Stimulated activated CD4-positive, alpha-beta T cell treated with anti-CD3 and anti-CD28 coated beads, Interleukin-2, amount 100 ng/mL, for 48 hours (primary cell): Measurements from ENCODE around the gene GDF11.

Experiments
- DNase-seq, 2 donors: peaks; one replicate each; pipeline ENCODE4 v3.0.0-alpha.2; 2020

The GDF11 gene

GRCh38 chr12:55724226-55724939, 18.5 kb upstream of the GDF11 start:
- DNase-seq: peak; percentile 52 to 58

GRCh38 chr12:55724940-55725309, 18.0 kb upstream of the GDF11 start:
- DNase-seq: no peak

DNA sequence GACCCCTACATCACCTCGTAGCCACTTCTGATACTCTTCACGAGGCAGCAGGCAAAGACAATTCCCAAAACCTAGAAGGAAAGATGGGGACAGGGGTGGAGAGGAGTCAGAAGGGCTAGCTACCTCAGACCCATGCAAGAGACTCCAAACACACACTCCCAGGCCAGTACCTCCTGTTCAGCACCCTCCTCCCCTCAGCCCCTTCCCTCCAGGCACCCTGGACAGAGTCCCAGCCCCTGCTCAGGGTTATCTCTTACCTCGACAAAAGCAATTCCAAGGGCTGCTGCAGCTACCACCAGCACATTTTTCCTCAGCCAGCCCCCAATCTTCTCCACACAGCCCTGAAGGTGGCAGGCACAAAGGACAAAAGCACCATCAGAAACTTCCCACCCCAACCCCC, 17.4 kb upstream of the GDF11 start:
- DNase-seq: no peak

DNA sequence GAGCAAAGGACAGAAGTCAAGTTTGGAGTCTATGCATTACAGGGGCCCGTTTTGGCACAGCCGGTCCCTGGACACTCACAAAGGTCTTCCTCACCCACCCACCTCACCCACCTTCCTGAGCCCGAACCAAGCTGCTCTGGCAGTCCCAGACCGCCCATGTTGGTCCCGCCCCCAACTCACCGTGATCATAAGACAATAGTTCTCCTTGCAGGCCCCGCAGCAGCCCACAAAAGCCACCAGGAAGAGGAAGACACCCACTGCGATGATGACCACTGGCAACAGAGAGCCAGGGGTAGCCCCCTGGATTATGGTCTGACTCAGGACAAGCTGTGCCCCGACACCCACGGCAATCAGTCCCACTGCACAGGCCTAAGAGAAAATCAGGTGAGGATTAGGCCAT, 16.0 kb upstream of the GDF11 start:
- no peak for DNase-seq

GRCh38 chr12:55727643-55728185, 15.2 kb upstream of the GDF11 start:
- no peak for DNase-seq

GRCh38 chr12:55728186-55728938, 14.6 kb upstream of the GDF11 start:
- no peak for DNase-seq

- peak; percentile 65 to 72 for DNase-seq
Measured at GRCh38 chr12:55728939-55729818, 13.7 kb upstream of the GDF11 start, which contains the start of gene CD63. TSS of gene CD63 (minus strand) at chr12:55729009. CDS start at chr12:55728341, 668 bp downstream.

- DNase-seq: no peak
Measured at GRCh38 chr12:55729819-55730818, 12.8 kb upstream of the GDF11 start.

GRCh38 chr12:55732288-55732687, 10.6 kb upstream of the GDF11 start:
- DNase-seq: no peak

- DNase-seq: no peak
Measured at GRCh38 chr12:55733021-55733555, 9.8 kb upstream of the GDF11 start.

- no peak for DNase-seq
Measured at GRCh38 chr12:55733858-55734257, 9.1 kb upstream of the GDF11 start.

DNA sequence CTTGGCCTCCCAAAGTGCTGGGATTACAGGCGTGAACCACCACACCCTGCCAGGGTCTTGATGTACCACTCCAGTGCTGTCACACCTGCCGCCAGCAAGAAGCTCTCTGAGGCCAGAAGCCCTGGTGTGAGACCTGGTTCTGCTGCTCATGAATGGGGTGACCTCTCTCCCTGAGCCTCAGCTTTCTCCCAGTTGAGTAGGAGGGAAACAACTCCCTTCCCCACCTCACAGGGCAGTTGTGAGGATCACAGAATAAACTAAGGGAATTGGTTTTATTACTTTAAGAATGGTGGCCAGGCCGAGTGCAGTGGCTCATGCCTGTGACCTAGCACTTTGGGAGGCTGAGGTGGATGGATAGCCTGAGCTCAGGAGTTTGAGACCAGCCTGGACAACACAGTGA, 8.3 kb upstream of the GDF11 start:
- no peak for DNase-seq

DNA sequence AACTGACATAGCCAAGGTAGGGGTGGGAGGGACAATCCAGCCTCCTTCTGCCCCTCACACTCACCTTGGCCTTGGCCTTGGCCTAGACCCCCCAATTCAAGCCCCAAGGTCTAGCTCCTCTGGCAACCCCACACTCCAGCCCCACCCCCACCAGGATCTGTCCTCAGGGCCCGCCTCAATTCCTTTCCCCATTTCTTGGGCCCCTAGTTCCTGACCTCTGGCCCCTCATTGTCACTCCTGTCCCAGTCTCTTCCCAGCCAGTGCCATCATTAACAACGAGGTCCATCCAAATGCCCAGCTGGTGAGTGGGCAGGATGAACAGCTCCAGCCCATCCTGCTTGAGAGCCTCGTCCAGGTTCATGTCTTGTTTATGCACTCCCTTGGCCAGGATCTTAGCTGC, 6.8 kb upstream of the GDF11 start:
- no peak for DNase-seq

DNA sequence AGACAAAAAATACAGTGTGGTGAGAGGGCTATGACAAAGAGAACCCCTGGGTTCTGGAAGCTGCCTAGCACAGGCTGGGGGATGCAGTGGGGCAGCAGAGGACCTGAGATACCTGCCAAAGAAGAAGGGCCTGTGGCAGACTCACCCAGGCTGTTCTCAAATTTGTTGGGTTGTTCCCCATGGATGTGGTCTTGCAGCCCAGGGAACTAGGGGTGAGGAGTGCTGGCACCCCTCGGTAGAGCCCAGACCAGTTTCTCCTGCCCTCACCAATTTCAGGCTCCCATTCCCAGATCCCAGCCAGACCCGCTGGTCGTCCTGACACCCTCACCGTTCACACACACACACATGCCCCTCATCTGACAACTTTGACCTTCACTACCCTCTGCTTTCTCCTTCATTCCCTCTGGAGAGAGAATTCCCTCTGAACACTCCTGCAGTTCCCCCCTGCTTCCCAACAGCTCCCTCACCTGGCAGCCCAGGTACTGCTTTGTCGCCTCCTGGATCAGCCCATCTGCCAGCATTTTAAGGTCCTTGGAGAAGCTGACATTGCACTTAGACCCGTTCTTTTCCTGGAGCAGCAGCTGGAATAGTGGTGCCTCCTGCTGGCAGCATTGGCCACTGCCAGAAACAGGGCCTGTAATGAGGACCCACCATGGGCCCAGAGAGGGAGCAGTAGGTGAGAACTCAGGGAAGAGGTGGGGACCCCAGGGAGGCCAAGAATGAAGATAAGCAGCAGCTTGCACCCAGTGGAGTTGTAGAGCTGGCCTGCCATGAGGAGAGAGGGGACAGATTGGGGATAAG, 5.9 kb upstream of the GDF11 start:
- DNase-seq: peak; percentile 52 to 58

- DNase-seq: no peak
Measured at GRCh38 chr12:55737581-55738122, 5.3 kb upstream of the GDF11 start.

DNA sequence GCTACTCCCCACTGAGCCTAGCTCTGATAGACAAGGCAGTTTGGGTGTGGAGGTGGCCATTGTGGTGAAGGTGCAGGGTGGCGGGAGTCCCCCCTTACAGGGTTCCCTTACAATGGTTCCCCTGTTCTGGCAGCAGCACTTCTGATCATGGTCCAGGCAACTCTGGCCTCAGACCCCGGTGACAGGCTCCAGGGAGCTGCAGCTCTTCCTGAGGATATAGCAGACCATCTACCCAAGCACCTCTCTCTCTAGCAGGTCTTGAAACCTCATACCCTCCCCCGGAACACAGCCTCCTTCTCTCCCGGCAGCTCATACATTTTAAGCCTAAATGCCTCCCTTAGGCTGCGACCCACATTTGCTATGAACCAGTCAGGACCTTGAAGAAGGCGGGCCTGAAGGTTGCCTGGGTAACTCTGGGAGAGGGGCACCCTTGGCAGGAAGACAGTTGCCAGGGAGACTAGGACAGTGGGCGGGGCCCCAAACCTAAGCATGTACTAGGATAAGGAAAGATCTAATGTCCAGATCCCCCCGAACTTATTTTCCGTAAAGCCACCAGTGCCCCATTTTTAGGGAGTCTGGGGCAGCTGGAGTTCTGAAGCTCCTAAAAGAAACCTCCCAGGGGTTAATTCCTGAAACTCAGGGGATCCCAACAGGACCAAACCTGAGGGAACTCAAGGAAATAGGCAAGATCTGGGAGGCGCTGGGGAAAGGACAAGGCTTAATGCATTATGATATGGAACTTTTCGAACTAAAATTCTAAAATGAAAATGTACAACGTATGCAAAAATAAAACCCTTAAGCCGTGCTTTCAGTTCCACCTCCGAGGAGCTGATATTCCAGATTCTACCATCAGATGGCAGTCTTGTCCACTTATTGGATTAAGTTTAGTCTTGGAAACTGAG, 4.5 kb upstream of the GDF11 start:
- DNase-seq: peak; percentile 83 to 91

- no peak for DNase-seq
Measured at GRCh38 chr12:55739025-55739378, 3.9 kb upstream of the GDF11 start.

GRCh38 chr12:55741931-55742680, 816 bp upstream of the GDF11 start:
- no peak for DNase-seq
